ENCODE measurements around the gene TTC8.

DNA sequence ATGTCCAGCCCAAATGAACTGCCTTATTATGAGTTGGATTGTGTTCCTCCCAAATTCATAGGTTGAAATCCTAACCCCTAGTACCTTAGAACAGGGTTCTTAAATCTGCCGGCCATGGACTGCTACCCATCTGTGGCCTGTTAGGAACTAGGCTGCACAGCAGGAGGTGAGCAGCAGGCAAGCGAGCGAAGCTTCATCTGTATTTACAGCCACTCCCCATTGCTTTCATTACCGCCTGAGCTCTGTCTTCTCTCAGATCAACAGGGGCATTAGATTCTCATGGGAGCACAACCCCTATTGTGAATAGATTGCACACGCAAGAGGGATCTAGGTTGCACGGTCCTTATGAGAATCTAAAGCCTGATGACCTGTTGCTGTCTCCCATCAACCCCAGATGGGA lies 21.9 kb upstream of the TTC8 start:
- TF ChIP-seq, protein P1, sequence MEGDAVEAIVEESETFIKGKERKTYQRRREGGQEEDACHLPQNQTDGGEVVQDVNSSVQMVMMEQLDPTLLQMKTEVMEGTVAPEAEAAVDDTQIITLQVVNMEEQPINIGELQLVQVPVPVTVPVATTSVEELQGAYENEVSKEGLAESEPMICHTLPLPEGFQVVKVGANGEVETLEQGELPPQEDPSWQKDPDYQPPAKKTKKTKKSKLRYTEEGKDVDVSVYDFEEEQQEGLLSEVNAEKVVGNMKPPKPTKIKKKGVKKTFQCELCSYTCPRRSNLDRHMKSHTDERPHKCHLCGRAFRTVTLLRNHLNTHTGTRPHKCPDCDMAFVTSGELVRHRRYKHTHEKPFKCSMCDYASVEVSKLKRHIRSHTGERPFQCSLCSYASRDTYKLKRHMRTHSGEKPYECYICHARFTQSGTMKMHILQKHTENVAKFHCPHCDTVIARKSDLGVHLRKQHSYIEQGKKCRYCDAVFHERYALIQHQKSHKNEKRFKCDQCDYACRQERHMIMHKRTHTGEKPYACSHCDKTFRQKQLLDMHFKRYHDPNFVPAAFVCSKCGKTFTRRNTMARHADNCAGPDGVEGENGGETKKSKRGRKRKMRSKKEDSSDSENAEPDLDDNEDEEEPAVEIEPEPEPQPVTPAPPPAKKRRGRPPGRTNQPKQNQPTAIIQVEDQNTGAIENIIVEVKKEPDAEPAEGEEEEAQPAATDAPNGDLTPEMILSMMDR (conservative IDR thresholded peaks at IDR 0.05 in 1 of 2, IDR thresholded peaks at IDR 0.05 in 1 of 2; ENCODE audit: extremely low read depth in 1 of 2, insufficient read depth in 1 of 2, low read depth in 1 of 2, low read length in 2 of 2), result no peak
- no peak for TF ChIP-seq EZH2 (IDR thresholded peaks at IDR 0.05; ENCODE audit: borderline replicate concordance, low read length)
